Urinary bladder (tissue), 4 donors: ENCODE measurements around the gene UBE2L3. TPM values are rescaled to one million over a fixed set of nuclear protein-coding genes. Genes with fewer than 3 reads are reported as not detected.
A peak's percentile ranks its signal among the peaks of the same experiment; 100 is the strongest.

ENCODE experiments used
- DNase-seq: peaks from one replicate; pipeline ENCODE4 v3.0.0-alpha.2; 2015; ENCODE audit errors: extremely low spot score
- H3K27ac ChIP-seq: one replicate; pipeline ENCODE4 v1.5.1; 2013; ENCODE audit warnings: low read depth, mild to moderate bottlenecking, moderate library complexity
- H3K36me3 ChIP-seq: one replicate; pipeline ENCODE4 v1.6.1; 2013; ENCODE audit warnings: mild to moderate bottlenecking, moderate library complexity; ENCODE audit not compliant: insufficient read depth
- H3K4me1 ChIP-seq: one replicate; pipeline ENCODE4 v1.6.1; 2013; ENCODE audit warnings: mild to moderate bottlenecking, moderate library complexity; ENCODE audit not compliant: insufficient read depth
- H3K4me3 ChIP-seq: one replicate; pipeline ENCODE4 v1.5.1; 2013; ENCODE audit warnings: low read depth, low read length
- WGBS: extraction: QIAGEN DNeasy Blood & Tissue Kit; methylation state at CpG from one replicate; pipeline ENCODE4 v1.1.7; 2013; 5-methylcytosine and 5-hydroxymethylcytosine counted together
- polyA plus RNA-seq: library from polyadenylated mRNA; stranded (reverse); fragments of 200-250 nt; gene quantifications from one replicate; pipeline ENCODE4 v1.2.3, GENCODE V29; 2013
- total RNA-seq: library from RNA; depleted of rRNA; stranded (reverse); fragments of >200 nt; gene quantifications from one replicate; pipeline ENCODE4 v1.2.3, GENCODE V29; 2014
- donor health status: healthy with polysubstance abuse.
- donor health status: healthy.

UBE2L3 gene
- total and polyA plus RNA-seq, 2 donors = 32.4 to 55.6 TPM

GRCh38 chr22:21622011-21622918 is 54.8 kb downstream of the UBE2L3 start:
- Histone ChIP-seq H3K4me1 (no peaks in the 10 kb centered on the region), H3K27ac (no peak overlapping the region), H3K36me3 (no peaks in the 10 kb centered on the region), H3K4me3 (no peak overlapping the region)
- DNase-seq = no peak
- WGBS = 67% methylated on average over 17 of the region's 17 CpGs

GRCh38 chr22:21622919-21623647 is 55.6 kb downstream of the UBE2L3 start:
- Histone ChIP-seq H3K4me1 (no peaks in the 10 kb centered on the region), H3K4me3 (no peak overlapping the region), H3K36me3 (peaks cover 2% of the 10 kb centered on the region), H3K27ac (no peak overlapping the region)
- no peak for DNase-seq
- 89% methylated on average over 23 of the region's 23 CpGs for WGBS

- 86% methylated on average over 7 of the region's 7 CpGs for WGBS
- Histone ChIP-seq H3K36me3 (peaks cover 2% of the 10 kb centered on the region), H3K4me1 (no peaks in the 10 kb centered on the region), H3K27ac (no peak overlapping the region), H3K4me3 (no peak overlapping the region)
- DNase-seq = no peak
Measured at GRCh38 chr22:21623648-21623970, 56.1 kb downstream of the UBE2L3 start.

- H3K27ac ChIP-seq = no peak overlapping the region
- no peak overlapping the region for H3K4me3 ChIP-seq
- 58% methylated on average over 8 of the region's 8 CpGs for WGBS
Measured at GRCh38 chr22:21624120-21624879, 56.8 kb downstream of the UBE2L3 start.

GRCh38 chr22:21624880-21625791 is 57.6 kb downstream of the UBE2L3 start:
- H3K27ac ChIP-seq = no peak overlapping the region
- H3K4me1 ChIP-seq = no peaks in the 10 kb centered on the region
- no peak for DNase-seq
- H3K36me3 ChIP-seq = peaks cover 2% of the 10 kb centered on the region
- H3K4me3 ChIP-seq = no peak overlapping the region
- 85% methylated on average over 12 of the region's 12 CpGs for WGBS

More at GRCh38 chr22:21624120-21624879, 56.8 kb downstream of the UBE2L3 start:
- DNase-seq = no peak
- Histone ChIP-seq H3K36me3 (peaks cover 2% of the 10 kb centered on the region), H3K4me1 (no peaks in the 10 kb centered on the region)

- WGBS = 74% methylated on average over 4 of the region's 4 CpGs
- Histone ChIP-seq H3K4me1 (no peaks in the 10 kb centered on the region), H3K36me3 (peaks cover 2% of the 10 kb centered on the region), H3K4me3 (no peak overlapping the region), H3K27ac (no peak overlapping the region)
- no peak for DNase-seq
Measured at GRCh38 chr22:21626073-21626734, 58.7 kb downstream of the UBE2L3 start.

GRCh38 chr22:21626735-21627469 is 59.4 kb downstream of the UBE2L3 start:
- Histone ChIP-seq H3K4me1 (no peaks in the 10 kb centered on the region), H3K27ac (no peak overlapping the region), H3K4me3 (no peak overlapping the region), H3K36me3 (peaks cover 2% of the 10 kb centered on the region)
- no peak for DNase-seq
- 76% methylated on average over 11 of the region's 11 CpGs for WGBS

GRCh38 chr22:21628386-21629254 is 61.1 kb downstream of the UBE2L3 start:
- Histone ChIP-seq H3K4me1 (no peaks in the 10 kb centered on the region), H3K36me3 (peaks cover 2% of the 10 kb centered on the region), H3K27ac (peak overlapping the region; percentile 44), H3K4me3 (peak overlapping the region; percentile 93)
- 73% methylated on average over 74 of the region's 74 CpGs for WGBS
- DNase-seq = no peak

- under 1% methylated on average over 93 of the region's 93 CpGs for WGBS
- Histone ChIP-seq H3K27ac (peak within 1 kb of the TSS; percentile 90), H3K4me1 (no peaks in the 10 kb centered on the region), H3K4me3 (peak within 1 kb of the TSS; percentile 93), H3K36me3 (peaks cover 2% of the 10 kb centered on the region)
- no peak for DNase-seq
Measured at GRCh38 chr22:21629255-21630149, 62.0 kb downstream of the UBE2L3 start, which contains the start of gene YDJC. Gene YDJC (minus strand): TSS chr22:21630022. CDS start chr22:21630014, 8 bp downstream.

- WGBS = 94% methylated on average over 4 of the region's 4 CpGs
- Histone ChIP-seq H3K4me1 (no peaks in the 10 kb centered on the region), H3K27ac (no peak overlapping the region), H3K4me3 (no peak overlapping the region), H3K36me3 (peaks cover 2% of the 10 kb centered on the region)
- no peak for DNase-seq
Measured at GRCh38 chr22:21631025-21631424, 63.5 kb downstream of the UBE2L3 start.
